ENCODE data around the gene ZNF239.
"Not testable (repeated sequence)": the region's sequence is repeated elsewhere in the genome, so short reads cannot be mapped to it uniquely, and the experiment has no call there.

ZNF239 gene

DNA sequence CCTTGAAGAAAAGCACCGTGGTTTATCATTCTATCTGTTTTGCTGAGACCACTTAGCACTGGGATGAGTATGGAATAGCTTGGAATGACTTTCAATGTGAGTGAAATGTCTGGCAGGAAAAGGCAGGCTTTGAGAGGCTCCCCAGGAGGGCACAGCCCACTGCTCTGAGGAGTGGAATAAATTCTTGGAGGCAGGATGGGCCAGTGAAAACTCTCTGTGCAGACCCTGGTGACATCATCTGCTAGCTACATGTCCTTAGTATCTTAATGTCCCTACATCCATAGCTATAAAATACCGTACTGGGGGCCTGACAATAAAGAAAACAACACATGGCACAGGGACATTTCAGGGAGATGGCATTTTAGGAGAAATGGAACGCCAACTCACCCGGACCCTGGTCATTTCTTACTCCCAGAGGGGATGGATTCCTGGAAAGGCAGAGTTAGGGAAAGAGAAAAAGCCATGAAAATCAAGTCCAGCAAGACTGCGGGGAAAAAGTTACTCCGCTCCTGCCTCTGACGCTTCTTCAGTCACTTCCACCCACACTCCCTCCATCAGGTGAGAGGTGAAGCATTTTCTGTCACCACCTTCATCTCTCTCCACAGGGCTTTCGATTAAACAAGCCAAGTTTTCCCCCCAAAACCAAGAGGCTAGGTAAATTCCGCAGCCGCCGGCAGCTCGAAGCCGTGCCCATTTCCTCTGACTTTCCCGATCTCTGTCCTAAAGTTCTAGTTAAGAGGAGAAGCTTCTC is 991 bp downstream of the ZNF239 start:
- Mint-ChIP-seq H3K27me3 (ENCODE audit: low read depth, poor library complexity) (peaks cover 12% of the 10 kb centered on the region), H3K27ac (peak overlapping the region; percentile 90), H3K9me3 (peaks cover 49% of the 10 kb centered on the region), H3K36me3 (ENCODE audit: low read depth) (peaks cover 20% of the 10 kb centered on the region), H3K4me1 (peaks cover 21% of the 10 kb centered on the region), H3K4me3 (peak overlapping the region; percentile 87)
- DNase-seq, result no peak
- TF ChIP-seq, protein P1, sequence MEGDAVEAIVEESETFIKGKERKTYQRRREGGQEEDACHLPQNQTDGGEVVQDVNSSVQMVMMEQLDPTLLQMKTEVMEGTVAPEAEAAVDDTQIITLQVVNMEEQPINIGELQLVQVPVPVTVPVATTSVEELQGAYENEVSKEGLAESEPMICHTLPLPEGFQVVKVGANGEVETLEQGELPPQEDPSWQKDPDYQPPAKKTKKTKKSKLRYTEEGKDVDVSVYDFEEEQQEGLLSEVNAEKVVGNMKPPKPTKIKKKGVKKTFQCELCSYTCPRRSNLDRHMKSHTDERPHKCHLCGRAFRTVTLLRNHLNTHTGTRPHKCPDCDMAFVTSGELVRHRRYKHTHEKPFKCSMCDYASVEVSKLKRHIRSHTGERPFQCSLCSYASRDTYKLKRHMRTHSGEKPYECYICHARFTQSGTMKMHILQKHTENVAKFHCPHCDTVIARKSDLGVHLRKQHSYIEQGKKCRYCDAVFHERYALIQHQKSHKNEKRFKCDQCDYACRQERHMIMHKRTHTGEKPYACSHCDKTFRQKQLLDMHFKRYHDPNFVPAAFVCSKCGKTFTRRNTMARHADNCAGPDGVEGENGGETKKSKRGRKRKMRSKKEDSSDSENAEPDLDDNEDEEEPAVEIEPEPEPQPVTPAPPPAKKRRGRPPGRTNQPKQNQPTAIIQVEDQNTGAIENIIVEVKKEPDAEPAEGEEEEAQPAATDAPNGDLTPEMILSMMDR (IDR thresholded peaks at IDR 0.05), result no peak

DNA sequence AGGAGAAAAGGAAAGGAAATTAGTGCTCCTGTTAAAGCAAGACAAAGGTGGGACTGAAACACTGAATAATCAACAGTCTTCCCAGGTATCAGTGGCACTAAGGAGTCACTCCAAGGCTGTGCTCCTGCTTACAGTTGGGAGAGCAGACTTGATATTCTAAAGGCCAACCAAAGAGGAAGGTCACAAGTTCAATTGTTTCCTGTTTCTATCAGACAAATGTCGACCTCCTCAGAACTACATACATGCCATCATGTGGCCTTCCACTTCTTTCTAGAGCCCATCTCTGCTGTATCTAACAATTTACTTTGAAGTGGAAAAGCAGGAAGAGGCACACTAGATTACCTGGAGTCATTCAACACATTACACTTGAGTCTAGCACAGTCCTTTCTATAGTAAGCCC is 3.4 kb downstream of the ZNF239 start:
- Mint-ChIP-seq H3K9me3 (peaks cover 29% of the 10 kb centered on the region), H3K27me3 (ENCODE audit: low read depth, poor library complexity) (peaks cover 5% of the 10 kb centered on the region), H3K36me3 (ENCODE audit: low read depth) (peaks cover 37% of the 10 kb centered on the region), H3K27ac (no peak overlapping the region), H3K4me1 (peaks cover 21% of the 10 kb centered on the region), H3K4me3 (no peak overlapping the region)
- no peak for DNase-seq
- TF ChIP-seq, protein P1 (IDR thresholded peaks at IDR 0.05), result no peak

DNA sequence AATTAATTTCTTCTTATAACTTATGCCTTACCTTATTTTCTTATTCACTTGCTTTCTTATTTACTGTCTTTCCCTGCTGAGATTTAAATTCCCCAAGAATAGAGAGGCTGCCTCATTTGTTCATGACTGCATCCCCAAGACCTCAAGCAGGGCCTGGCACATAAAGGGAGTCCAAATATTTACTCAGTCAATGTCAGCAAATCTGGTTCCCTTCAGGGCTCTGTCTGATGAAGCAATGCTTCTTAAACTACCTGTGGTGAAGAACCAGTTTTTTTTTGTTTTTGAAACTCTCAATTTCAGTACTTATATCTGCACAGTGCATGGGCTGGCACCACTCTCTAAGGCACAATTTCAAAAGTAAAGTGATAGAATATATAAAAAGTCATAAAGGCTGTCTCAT is 4.7 kb downstream of the ZNF239 start:
- H3K4me3 Mint-ChIP-seq, result no peak overlapping the region
- H3K27ac Mint-ChIP-seq, result no peak overlapping the region
- peaks cover 44% of the 10 kb centered on the region for H3K36me3 Mint-ChIP-seq (ENCODE audit: low read depth)
- H3K9me3 Mint-ChIP-seq, result peaks cover 16% of the 10 kb centered on the region
- TF ChIP-seq, protein P1 (IDR thresholded peaks at IDR 0.05), result no peak
- H3K4me1 Mint-ChIP-seq, result peaks cover 21% of the 10 kb centered on the region
- no peak for DNase-seq
- H3K27me3 Mint-ChIP-seq (ENCODE audit: low read depth, poor library complexity), result no peaks in the 10 kb centered on the region

DNA sequence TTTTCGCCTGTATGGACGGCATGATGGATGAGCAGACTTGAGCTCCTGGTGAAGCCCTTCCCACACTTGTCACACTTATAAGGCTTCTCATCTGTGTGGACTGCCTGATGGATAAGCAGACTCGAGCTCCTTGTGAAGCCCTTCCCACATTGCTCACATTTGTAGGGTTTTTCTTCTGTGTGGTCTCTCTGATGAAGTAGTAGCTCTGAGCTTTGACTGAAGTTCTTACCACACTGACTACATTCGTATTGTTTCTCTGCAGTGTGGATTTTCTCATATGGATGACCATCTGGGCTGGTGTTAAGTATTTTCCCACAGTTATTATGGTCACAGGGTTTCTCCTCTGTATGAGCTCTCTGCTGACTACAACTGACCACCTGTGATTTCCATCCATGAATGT is 17.2 kb downstream of the ZNF239 start:
- TF ChIP-seq, protein P1 (IDR thresholded peaks at IDR 0.05), result no peak
- Mint-ChIP-seq H3K27ac (no peak overlapping the region), H3K27me3 (ENCODE audit: low read depth, poor library complexity) (peaks cover 4% of the 10 kb centered on the region), H3K9me3 (peaks cover 92% of the 10 kb centered on the region), H3K4me3 (no peak overlapping the region), H3K36me3 (ENCODE audit: low read depth) (peaks cover 97% of the 10 kb centered on the region), H3K4me1 (no peaks in the 10 kb centered on the region)
- no peak for DNase-seq

DNA sequence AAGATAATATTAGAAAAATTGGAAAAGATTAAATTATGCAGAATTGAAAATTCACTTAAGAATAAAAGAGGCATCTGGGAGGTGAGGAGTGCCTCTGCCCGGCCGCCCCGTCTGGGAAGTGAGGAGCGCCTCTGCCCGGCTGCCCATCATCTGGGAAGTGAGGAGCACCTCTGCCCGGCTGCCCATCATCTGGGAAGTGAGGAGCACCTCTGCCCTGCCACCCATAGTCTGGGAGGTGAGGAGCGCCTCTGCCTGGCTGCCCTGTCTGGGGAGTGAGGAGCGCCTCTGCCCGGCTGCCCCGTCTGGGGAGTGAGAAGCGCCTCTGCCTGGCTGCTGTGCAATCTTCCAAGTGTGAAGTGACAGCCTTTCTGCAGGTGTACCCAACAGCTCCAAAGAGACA is 30.7 kb downstream of the ZNF239 start:
- not testable (repeated sequence) for DNase-seq; H3K4me1 Mint-ChIP-seq; H3K36me3 Mint-ChIP-seq (ENCODE audit: low read depth); H3K27ac Mint-ChIP-seq; H3K4me3 Mint-ChIP-seq; H3K27me3 Mint-ChIP-seq (ENCODE audit: low read depth, poor library complexity)
- peaks cover 62% of the 10 kb centered on the region for H3K9me3 Mint-ChIP-seq

DNA sequence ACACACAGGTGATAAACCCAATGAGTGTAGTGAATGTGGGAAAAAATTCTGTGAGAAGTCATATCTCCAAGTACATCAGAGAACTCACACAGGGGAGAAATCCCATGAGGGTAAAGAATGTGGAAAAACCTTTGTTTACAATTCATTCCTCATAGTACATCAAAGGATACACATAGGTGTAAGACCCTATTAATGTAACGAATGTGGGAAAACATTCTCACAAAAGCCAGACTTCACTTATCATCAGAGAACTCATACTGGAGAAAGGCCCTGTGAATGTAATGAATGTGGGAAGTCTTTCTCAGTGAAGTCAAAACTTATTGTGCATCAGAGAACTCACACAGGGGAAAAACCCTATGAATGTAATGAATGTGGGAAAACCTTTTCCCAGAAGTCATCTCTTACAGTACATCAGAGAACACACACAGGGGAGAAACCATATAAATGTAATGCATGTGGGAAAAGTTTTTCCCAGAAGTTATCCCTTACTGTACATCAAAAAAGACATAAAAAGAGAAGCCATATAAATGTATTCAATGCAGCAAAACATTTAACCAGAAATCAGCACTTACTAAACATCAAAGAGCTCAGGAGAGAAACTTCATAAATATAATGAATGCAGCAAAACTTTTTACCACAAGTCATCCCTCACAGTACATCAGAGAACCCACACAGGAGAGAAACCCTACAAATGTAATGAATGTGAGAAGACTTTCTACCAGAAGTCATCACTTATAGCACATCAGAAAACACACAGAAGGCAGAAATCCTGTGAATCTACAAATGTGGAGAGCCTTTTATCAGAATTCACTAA is 49.8 kb downstream of the ZNF239 start:
- no peak overlapping the region for H3K27ac Mint-ChIP-seq
- peaks cover 8% of the 10 kb centered on the region for H3K36me3 Mint-ChIP-seq (ENCODE audit: low read depth)
- TF ChIP-seq, protein P1 (IDR thresholded peaks at IDR 0.05), result no peak
- no peak for DNase-seq
- H3K27me3 Mint-ChIP-seq (ENCODE audit: low read depth, poor library complexity), result peaks cover 4% of the 10 kb centered on the region
- H3K4me1 Mint-ChIP-seq, result no peaks in the 10 kb centered on the region
- peaks cover 91% of the 10 kb centered on the region for H3K9me3 Mint-ChIP-seq
- no peak overlapping the region for H3K4me3 Mint-ChIP-seq

Measured in nephron progenitor cell (in vitro differentiated cells).